ENCODE results near the gene FOXN1.
"Not testable (repeated sequence)": the region's sequence is repeated elsewhere in the genome, so short reads cannot be mapped to it uniquely, and the experiment has no call there.

FOXN1 gene

GRCh38 chr17:28574526-28574925 is 68.4 kb downstream of the FOXN1 start:
- no peak for DNase-seq (ENCODE audit: low read depth)

DNA sequence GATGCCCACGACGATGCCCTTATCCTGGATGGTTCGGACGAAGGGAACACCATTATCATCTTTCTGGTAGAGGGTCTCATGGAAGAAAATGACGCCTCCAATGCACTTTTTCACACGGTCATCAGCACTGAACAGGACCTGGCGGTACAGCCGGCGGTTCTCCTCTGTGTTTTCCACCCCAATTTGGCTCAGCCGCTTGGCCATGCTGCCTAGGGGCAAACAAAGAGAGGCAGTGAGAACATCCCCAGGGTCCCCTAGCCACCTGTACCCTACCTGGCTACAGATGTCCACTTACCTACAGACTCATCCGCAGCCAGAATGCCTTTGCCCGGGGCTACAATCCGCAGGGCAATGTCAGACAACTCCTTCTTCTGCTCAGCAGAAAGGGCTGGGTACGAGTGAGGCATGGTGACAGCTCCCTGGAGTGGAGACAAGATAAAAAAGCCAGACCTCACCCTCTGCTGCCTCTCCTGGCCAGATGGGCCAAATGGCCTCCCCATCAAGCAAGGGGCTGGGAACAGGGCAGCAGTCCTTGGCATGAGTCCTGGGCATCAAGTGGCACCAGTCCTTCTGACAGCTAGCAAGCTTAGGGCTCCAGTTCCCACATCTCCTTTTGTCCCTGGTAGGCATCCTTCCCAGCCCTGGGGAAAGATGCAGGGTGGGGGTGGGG is 69.1 kb downstream of the FOXN1 start:
- no peak for DNase-seq (ENCODE audit: low read depth)

DNA sequence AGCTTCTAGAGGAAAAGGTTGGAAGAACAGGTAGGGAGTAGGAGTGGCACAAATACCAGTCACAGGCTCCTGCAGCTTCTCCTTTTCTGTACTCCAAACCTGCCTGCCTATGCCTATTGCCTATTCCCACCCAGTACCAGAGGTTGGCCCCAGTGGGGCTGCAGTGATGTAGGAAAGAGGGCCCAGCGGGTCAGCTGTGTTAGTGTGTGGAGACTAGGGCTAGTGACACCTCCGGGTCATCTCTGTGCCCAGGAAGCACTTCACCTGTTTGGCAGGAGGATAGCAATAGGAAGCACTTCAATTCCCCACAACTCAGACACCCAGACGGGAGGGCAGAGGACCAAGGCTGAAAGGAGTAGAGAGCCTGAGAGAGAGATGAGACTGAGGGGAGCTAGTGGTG is 69.9 kb downstream of the FOXN1 start:
- not testable (repeated sequence) for DNase-seq (ENCODE audit: low read depth)

GRCh38 chr17:28576758-28577465 is 70.8 kb downstream of the FOXN1 start, which contains the start of gene ALDOC:
TSS of gene ALDOC (minus strand) at chr17:28576895. CDS start at chr17:28575532, 1,363 bp downstream.
- peak; percentile 98 for DNase-seq (ENCODE audit: low read depth)

GRCh38 chr17:28577466-28577824 is 71.3 kb downstream of the FOXN1 start:
- no peak for DNase-seq (ENCODE audit: low read depth)

DNA sequence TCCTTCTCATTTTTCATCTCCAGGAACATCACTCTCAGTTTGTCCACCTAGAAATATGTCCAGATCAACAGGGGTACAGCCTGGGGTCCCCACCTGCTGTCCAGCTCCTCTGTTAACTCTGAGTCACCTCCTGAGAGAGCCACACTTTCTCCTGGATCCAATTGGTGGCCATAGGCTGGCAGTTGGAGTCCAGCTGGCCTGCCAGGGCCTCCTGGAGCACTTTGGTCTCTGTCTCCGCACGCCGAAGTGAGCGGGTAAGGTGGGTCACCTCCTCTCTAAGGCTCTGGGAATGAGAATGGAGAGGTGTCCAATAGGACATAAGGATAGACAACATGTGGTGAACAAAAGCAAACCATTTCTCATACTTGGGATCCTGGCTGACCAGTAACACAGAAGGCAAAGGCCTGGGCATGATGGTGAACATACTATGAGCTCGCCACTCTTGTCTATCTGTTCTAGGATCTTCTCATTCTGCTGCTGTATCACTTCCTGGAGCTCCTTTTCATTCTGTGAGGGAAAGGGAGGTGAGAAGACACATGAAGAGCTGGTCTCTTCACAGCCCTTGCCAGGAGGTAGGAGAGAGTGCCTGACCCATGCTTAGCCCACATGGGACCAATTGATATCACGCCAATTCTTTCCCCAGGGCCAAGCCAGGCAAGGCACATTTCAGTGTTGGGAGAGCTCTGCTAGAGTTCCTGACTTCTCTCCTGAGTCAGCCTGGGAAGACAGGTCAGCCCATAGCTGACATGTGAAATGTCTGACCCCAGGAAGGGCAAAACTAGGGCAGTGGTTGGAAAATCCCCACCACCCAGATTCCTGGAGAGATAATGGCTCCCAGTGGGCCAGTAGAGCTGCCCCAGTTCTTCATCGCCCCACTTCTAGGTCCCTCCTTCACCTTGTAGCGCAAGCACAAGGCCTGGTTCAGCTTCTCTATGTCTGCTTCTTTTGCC is 72.4 kb downstream of the FOXN1 start:
- no peak for DNase-seq (ENCODE audit: low read depth)

DNA sequence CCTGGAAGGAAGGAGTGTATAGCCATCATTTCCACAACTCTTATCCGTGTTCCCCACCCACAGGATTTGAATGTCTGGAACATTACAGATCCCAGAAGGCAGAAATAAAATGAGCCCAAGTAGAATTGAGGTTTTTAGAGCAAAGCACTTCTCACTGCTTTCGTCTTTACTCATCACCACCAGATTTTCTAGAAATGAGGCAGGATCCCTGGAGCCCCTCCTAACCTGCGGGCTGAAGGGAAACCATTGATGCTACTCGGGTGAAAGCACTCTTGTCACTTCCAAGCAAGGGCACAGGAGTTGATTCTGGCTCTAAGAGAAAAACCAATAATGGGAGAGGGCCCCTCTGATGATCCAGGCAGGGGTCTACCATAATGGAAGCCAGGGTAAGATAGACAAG is 73.4 kb downstream of the FOXN1 start:
- DNase-seq (ENCODE audit: low read depth): no peak

DNA sequence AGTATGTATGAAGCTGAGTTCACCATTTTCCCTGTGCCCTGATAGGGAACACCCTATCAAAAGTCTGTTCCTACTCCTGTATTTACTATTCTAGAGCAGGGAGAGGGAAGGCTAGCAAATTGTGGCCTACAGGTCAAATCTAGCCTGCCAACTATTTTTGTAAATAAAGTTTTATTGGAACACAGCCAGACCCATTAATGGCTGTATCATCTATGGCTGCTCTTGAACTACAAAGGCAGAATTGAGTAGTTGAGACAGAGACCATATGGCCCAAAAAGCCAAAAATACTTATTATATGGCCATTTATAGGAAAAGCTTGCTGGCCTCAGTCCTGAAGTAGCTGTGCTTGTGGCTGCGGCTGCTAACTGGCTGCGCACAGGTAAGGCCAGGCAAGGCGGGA is 74.8 kb downstream of the FOXN1 start:
- DNase-seq (ENCODE audit: low read depth): no peak

GRCh38 chr17:28582513-28582912 is 76.4 kb downstream of the FOXN1 start:
- DNase-seq (ENCODE audit: low read depth): no peak

- no peak for DNase-seq (ENCODE audit: low read depth)
Observed at GRCh38 chr17:28584434-28584833, 78.3 kb downstream of the FOXN1 start.

DNA sequence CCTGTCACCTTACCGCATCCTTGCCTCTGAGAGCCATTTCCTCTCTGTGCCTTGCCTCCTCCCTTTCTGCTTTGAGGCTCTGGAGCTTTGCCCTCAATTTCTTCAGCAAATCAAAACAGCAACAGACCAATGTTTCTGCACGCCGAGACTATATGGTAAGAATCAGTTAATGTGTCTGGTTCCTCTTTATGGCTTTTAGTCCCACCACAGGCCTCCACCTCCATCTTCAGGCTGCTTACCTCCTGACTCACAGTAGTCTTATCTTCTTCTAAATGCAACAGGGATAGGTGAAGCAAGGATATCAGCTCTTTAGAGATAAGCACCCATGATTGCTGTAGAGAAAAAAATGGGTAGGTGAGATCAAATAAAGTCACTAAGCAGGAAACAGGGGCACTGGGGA is 79.7 kb downstream of the FOXN1 start:
- no peak for DNase-seq (ENCODE audit: low read depth)
